HUES6 (cell line): ENCODE results near the gene TRIM2.

Experiments used
- H3K27ac ChIP-seq: 2 replicates; pipeline ENCODE4 v1.7.0; 2013; ENCODE audit warnings: low read depth, mild to moderate bottlenecking, low read length, inconsistent platforms
- H3K27me3 ChIP-seq: 2 replicates; pipeline ENCODE4 v1.6.1; 2013; ENCODE audit warnings: low read length; ENCODE audit not compliant: control insufficient read depth, insufficient read depth
- H3K36me3 ChIP-seq: 2 replicates; pipeline ENCODE4 v1.6.1; 2013; ENCODE audit warnings: low read length; ENCODE audit not compliant: control insufficient read depth, insufficient read depth
- H3K4me1 ChIP-seq: 2 replicates; pipeline ENCODE4 v1.6.1; 2013; ENCODE audit warnings: low read length; ENCODE audit not compliant: control insufficient read depth, insufficient read depth
- H3K4me3 ChIP-seq: 2 replicates; pipeline ENCODE4 v1.5.1; 2013; ENCODE audit warnings: low read depth, low read length
- H3K9ac ChIP-seq: one replicate; pipeline ENCODE4 v1.6.1; 2013; ENCODE audit warnings: mild to moderate bottlenecking, low read length
- H3K9me3 ChIP-seq: 2 replicates; pipeline ENCODE4 v1.6.1; 2013; ENCODE audit warnings: low read depth, low read length; ENCODE audit not compliant: control insufficient read depth, insufficient read depth

TRIM2 gene

DNA sequence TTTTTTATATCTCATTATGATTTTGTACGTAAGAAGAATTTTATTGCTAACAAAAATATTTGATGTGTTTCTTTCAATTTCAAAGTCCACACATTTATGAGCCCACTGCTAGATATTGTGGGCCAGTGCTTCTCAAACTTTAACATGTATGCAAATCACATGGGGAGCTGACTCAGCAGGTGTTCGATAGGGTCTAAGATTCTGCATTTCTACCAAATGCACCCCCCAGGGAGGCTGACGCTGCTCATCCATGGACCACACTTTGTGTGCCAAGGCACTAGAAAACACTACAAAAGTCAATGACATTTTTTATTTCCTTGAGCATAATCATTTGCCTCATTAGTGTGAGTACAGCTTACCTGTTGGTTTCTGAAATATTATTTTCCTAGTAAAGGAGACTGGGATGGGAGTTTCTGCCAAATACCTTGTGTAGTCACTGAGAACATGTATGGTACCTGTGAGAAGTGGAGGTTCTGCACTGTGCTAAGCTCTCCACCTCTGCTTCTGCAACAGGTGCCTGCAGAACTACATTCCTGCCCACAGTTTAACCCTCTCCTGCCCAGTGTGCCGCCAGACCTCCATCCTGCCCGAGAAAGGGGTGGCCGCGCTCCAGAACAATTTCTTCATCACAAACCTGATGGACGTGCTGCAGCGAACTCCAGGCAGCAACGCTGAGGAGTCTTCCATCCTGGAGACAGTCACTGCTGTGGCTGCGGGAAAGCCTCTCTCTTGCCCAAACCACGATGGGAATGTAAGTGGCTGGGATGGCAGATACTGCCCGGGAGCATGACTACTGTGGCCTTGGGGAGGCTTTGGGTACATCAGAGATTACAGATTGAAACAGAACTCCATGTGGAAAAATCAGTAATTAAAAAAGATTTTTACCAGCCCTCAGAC is 71.4 kb downstream of the TRIM2 start:
- H3K9ac ChIP-seq, result no peak overlapping the region
- peaks cover 24% of the 10 kb centered on the region for H3K36me3 ChIP-seq
- H3K27me3 ChIP-seq, result no peaks in the 10 kb centered on the region

DNA sequence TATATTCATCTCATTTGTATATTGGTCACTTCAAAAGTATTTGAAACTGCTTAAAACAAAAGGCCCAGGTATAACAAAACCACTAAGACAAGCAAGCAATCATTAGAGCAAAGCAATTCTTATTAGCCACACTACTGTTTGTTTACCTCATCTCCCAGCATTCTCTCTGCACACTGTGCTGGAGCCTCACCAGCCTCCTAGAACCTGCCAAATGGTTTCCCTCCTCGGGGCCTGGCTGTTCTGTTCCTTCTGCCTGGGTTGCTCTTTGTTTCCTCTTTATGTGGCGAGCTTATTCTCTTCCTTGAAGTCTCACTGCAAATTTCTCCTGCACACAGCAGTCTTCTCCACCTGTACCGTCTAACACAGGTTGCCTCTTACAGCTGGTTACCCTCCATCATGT is 72.7 kb downstream of the TRIM2 start:
- Histone ChIP-seq H3K4me3 (no peak overlapping the region), H3K27me3 (no peaks in the 10 kb centered on the region), H3K4me1 (peaks cover 22% of the 10 kb centered on the region), H3K27ac (no peak overlapping the region), H3K9ac (no peak overlapping the region), H3K9me3 (no peaks in the 10 kb centered on the region; the same call in 1 of the 2 replicates), H3K36me3 (peaks cover 37% of the 10 kb centered on the region)

More for the DNA sequence above, 71.4 kb downstream of the TRIM2 start:
- Histone ChIP-seq H3K4me1 (peaks cover 22% of the 10 kb centered on the region), H3K27ac (no peak overlapping the region), H3K4me3 (no peak overlapping the region), H3K9me3 (no peaks in the 10 kb centered on the region)

DNA sequence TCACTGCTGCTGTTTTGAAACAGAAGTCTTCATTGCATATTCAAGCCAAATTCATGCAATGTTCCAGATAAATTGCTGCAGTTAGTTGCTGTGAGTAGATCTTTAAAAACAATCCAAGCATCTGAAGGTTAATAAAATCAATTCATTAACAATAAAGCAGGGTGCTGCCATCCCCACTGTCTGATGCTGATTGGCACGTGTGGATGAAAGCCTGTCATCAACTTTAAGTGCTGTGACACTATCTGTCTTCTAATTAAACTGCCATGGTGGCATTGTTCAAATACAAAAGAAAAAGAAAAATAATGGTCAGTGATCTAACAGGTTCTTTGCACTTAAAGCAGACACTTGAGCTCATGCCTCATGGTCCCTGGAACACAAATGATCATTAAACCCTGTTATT is 77.2 kb downstream of the TRIM2 start:
- no peak overlapping the region for H3K9ac ChIP-seq
- H3K27me3 ChIP-seq, result no peaks in the 10 kb centered on the region
- H3K4me1 ChIP-seq, result no peaks in the 10 kb centered on the region
- peaks cover 40% of the 10 kb centered on the region for H3K36me3 ChIP-seq
- no peak overlapping the region for H3K4me3 ChIP-seq
- H3K9me3 ChIP-seq, result peaks cover 5% of the 10 kb centered on the region
- no peak overlapping the region for H3K27ac ChIP-seq

DNA sequence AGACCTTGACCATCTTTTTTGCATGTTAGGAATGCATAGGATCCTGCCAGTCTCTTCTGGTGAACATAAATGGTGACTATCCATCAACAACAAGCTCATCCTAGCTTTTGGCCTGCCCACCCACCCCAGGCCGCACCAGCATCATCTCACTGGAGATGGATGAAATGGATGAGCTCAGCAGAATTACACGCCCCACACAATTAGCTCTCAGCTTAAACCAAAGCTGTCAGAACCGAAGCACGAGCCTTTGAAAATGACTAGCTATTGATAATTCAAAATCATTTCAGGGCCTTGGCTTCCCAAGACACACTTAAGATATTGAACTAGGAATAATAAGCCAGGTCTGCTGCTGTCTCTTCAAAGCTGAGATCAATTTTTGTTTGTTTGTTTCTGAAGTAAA is 77.8 kb downstream of the TRIM2 start:
- H3K4me1 ChIP-seq, result no peaks in the 10 kb centered on the region
- peaks cover 5% of the 10 kb centered on the region for H3K9me3 ChIP-seq
- no peak overlapping the region for H3K9ac ChIP-seq
- no peak overlapping the region for H3K27ac ChIP-seq
- no peak overlapping the region for H3K4me3 ChIP-seq
- peaks cover 34% of the 10 kb centered on the region for H3K36me3 ChIP-seq
- H3K27me3 ChIP-seq, result no peaks in the 10 kb centered on the region

DNA sequence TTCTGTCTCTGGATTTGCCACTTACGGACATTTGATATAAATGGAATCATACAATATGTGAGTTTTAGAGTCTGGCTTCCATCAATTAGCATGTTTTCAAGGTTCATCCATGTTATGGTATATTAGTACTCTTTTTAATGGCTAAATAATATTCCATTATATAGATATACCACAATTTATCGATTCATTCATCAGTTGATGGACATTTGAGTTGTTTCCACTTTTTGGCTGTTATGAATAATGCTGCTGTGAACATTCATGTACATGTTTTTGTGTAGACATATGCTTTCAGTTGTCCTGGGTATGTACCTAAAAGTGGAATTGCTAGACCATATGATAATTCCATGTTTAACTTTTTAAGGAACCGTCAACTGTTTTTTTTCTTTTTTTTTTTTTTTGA is 79.0 kb downstream of the TRIM2 start:
- H3K9me3 ChIP-seq, result peaks cover 5% of the 10 kb centered on the region
- H3K36me3 ChIP-seq, result peaks cover 30% of the 10 kb centered on the region
- H3K4me3 ChIP-seq, result no peak overlapping the region
- H3K27ac ChIP-seq, result no peak overlapping the region
- H3K9ac ChIP-seq, result no peak overlapping the region
- H3K27me3 ChIP-seq, result no peaks in the 10 kb centered on the region
- no peaks in the 10 kb centered on the region for H3K4me1 ChIP-seq

DNA sequence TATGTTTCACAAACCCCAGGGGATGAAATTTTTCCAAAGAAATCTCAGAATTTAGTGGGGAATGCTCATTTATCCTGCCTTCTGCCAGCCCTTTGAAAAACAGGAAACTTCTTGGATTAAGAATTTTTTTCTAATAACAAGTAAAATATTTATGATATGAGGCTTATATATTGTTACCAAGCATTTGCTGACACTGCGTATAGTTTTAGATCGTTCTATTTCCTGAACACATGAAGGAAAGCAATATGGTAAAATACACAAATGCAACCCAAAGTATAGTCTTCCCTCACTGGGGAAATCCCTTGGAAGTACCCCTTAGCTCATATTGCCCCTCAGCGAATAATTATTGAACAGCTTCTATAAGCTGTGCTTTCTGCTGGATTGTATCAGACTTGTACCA is 85.9 kb downstream of the TRIM2 start:
- H3K4me3 ChIP-seq, result no peak overlapping the region
- H3K27me3 ChIP-seq, result no peaks in the 10 kb centered on the region
- H3K9ac ChIP-seq, result no peak overlapping the region
- H3K9me3 ChIP-seq, result peaks cover 4% of the 10 kb centered on the region
- peaks cover 34% of the 10 kb centered on the region for H3K36me3 ChIP-seq
- H3K4me1 ChIP-seq, result no peaks in the 10 kb centered on the region
- no peak overlapping the region for H3K27ac ChIP-seq

DNA sequence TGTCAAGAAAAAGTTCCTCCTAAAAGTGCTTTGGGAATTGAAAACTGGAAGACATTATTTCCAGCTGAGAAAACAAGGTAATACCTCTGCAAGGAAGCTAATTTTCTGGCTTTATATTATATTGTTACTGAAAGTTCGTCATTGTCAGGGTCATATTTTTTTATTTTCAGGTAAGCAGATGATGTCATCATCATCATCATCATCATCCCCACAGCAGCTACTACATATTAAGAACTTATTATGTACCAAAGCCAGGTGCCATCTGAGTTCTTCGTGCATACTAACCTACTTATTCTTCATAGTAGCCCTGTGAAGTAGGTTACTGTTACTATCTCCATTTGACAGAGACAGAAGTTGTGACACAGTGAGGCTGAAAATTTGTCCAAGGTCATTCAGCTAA is 87.3 kb downstream of the TRIM2 start:
- Histone ChIP-seq H3K27ac (no peak overlapping the region), H3K36me3 (peaks cover 42% of the 10 kb centered on the region), H3K4me3 (no peak overlapping the region)

DNA sequence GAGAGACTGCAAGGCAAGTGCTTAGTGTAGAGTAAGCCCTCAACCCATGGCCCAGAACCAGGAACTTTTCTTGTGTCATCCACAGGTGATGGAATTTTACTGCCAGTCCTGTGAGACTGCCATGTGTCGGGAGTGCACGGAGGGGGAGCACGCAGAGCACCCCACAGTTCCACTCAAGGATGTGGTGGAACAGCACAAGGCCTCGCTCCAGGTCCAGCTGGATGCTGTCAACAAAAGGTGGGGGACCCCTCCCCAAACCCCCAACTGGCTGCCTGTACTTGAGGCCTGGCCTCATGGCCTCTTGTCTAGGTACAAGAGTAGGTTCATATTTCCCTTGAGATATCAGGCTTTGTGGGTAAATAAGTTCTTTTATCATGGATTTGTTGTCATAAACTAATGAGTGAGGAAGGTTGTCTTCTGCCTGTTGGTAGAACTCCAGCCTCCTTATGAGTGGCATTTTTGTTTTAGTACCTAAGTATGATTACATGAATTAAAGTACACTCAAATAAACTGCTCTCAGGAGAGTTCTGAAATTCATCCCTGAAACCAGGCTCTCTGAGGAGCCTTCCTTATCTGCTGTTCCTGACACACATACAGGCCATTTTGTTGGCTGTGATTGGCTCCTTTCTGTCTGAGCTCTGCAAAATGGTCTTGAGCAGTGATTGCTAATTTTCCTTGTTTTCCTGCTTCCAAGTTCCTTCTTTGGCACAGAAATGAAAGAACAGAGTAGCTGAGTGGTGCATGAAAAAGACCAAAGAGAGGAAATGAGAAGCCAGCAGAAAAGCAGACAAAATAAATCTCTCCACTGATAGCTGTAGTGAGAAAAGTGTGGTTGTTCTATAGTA is 88.9 kb downstream of the TRIM2 start:
- no peak overlapping the region for H3K9ac ChIP-seq
- H3K27me3 ChIP-seq, result no peaks in the 10 kb centered on the region
- H3K4me3 ChIP-seq, result no peak overlapping the region
- H3K4me1 ChIP-seq, result peaks cover 3% of the 10 kb centered on the region; the same call in 1 of the 2 replicates
- no peak overlapping the region for H3K27ac ChIP-seq
- peaks cover 5% of the 10 kb centered on the region for H3K9me3 ChIP-seq
- peaks cover 51% of the 10 kb centered on the region for H3K36me3 ChIP-seq

More for the DNA sequence above, 87.3 kb downstream of the TRIM2 start:
- Histone ChIP-seq H3K9me3 (peaks cover 5% of the 10 kb centered on the region), H3K4me1 (peaks cover 2% of the 10 kb centered on the region; the same call in 1 of the 2 replicates), H3K9ac (no peak overlapping the region), H3K27me3 (no peaks in the 10 kb centered on the region)

DNA sequence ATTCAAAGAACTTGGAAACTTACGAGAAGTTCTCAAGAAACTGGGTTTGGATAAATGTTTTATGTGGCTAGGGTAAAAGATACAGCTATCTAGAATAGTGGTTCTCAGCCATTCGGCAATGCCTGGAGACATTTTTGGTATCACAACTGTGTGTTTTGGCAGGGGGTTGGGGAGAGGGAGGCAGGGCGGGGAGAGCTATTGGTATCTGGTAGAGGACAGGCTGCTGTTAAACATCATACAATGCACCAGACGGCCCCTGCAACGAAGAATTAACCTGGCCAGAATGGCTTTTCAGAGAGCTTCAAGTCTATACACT is 89.5 kb downstream of the TRIM2 start:
- Histone ChIP-seq H3K36me3 (peaks cover 57% of the 10 kb centered on the region), H3K9ac (no peak overlapping the region)

DNA sequence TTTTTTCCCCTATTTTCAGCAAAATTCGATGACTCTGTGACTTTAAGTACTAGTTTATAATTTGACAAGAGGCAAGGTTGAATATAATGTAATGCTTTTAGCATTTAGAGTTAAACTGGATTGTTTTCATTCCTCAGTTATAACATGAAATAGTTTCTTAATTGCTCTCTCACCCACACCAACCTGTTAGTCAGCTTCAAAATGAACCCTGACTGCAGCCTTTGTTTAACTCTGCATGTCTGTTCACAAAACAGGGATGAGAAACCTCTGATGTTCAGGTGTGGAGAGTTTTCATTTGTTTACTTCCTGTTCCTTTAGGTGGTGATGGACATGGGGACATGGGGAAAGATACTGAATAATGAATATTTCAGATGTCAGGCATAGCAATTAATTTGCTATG is 90.4 kb downstream of the TRIM2 start:
- H3K36me3 ChIP-seq, result peaks cover 66% of the 10 kb centered on the region
- H3K9me3 ChIP-seq, result peaks cover 12% of the 10 kb centered on the region
- H3K27me3 ChIP-seq, result no peaks in the 10 kb centered on the region
- no peak overlapping the region for H3K4me3 ChIP-seq
- H3K27ac ChIP-seq, result no peak overlapping the region
- H3K4me1 ChIP-seq, result peaks cover 3% of the 10 kb centered on the region; the same call in 1 of the 2 replicates
- no peak overlapping the region for H3K9ac ChIP-seq

More for the DNA sequence above, 89.5 kb downstream of the TRIM2 start:
- Histone ChIP-seq H3K4me3 (no peak overlapping the region), H3K27ac (no peak overlapping the region), H3K4me1 (peaks cover 3% of the 10 kb centered on the region; the same call in 1 of the 2 replicates), H3K27me3 (no peaks in the 10 kb centered on the region), H3K9me3 (peaks cover 5% of the 10 kb centered on the region; the same call in 1 of the 2 replicates)
